ENCODE results near the gene MBOAT2. TPM values are rescaled to one million over a fixed set of nuclear protein-coding genes. Genes with fewer than 3 reads are reported as not detected.

MBOAT2 gene
- total and polyA plus RNA-seq, 2 donors (not counting 1 experiment from before 2014, with no cell fraction given), result 0.24 to 1.3 TPM

GRCh38 chr2:8998418-8999101, 4.9 kb downstream of the MBOAT2 start:
- 89% methylated on average over 3 of the region's 9 CpGs for WGBS (ENCODE audit: insufficient coverage)
- ChIA-PET POLR2A (no interaction called here), CTCF (no interaction called here)
- Mint-ChIP-seq H3K9me3 (ENCODE audit: insufficient read depth) (no peaks in the 10 kb centered on the region), H3K4me1 (peaks cover 8% of the 10 kb centered on the region), H3K4me3 (no peak overlapping the region), H3K27ac (no peak overlapping the region), H3K27me3 (peaks cover 9% of the 10 kb centered on the region)
- no peaks in the 10 kb centered on the region for H3K79me2 ChIP-seq (ENCODE audit: control insufficient read depth, insufficient read depth, low read length)
- H3K27ac ChIP-seq (ENCODE audit: low read length in 2 of 2), result no peak overlapping the region
- no peak overlapping the region for H2AFZ ChIP-seq (ENCODE audit: insufficient read depth, low read depth, low read length, poor library complexity, severe bottlenecking)
- no peaks in the 10 kb centered on the region for H3K36me3 ChIP-seq (replicated peaks in 1 of 2; ENCODE audit: control extremely low read depth in 1 of 2, control insufficient read depth in 1 of 2, extremely low read depth in 1 of 2, insufficient read depth in 2 of 2, low read length in 1 of 2)
- no peak overlapping the region for H3K4me2 ChIP-seq (replicated peaks; ENCODE audit: low read depth, low read length, poor library complexity, severe bottlenecking)
- H3K27me3 ChIP-seq (replicated peaks in 1 of 4; ENCODE audit: control extremely low read depth in 1 of 4, control insufficient read depth in 3 of 4, insufficient read depth in 4 of 4, low read length in 3 of 4), result peaks cover 0 to 11% (median 2%) of the 10 kb centered on the region in 4 experiments
- ATAC-seq (ENCODE audit: low read depth) (no peak), DNase-seq (no peak)
- H3K9ac ChIP-seq (ENCODE audit: low read length), result no peak overlapping the region
- no peak overlapping the region for H3K4me3 ChIP-seq (ENCODE audit: control extremely low read depth in 1 of 5, extremely low read depth in 1 of 5, insufficient read depth in 1 of 5, low read depth in 2 of 5, low read length in 4 of 5)
- intact Hi-C loops (cut with micrococcal nuclease), result no loop called here
- no peak for TF ChIP-seq EZH2 (IDR thresholded peaks at IDR 0.05; ENCODE audit: borderline replicate concordance, insufficient read depth, low read depth, low read length, poor library complexity, severe bottlenecking)
- TF ChIP-seq CTCF (IDR thresholded peaks at IDR 0.05), result no peak
- peaks cover 9 to 11% of the 10 kb centered on the region in 2 donors for H3K4me1 ChIP-seq (ENCODE audit: control insufficient read depth in 2 of 2, insufficient read depth in 2 of 2, low read length in 2 of 2)
- H4K20me1 ChIP-seq (ENCODE audit: control insufficient read depth, insufficient read depth, low read length, poor library complexity, severe bottlenecking), result no peaks in the 10 kb centered on the region
- H3K9me3 ChIP-seq (ENCODE audit: control extremely low read depth in 1 of 3, control insufficient read depth in 2 of 3, insufficient read depth in 1 of 3, low read length in 2 of 3), result no peaks in the 10 kb centered on the region

- no peak for ATAC-seq (ENCODE audit: low read depth)
- no peak overlapping the region for H3K9ac ChIP-seq (ENCODE audit: low read length)
These were observed 5.9 kb downstream of the MBOAT2 start for GRCh38 chr2:8997631-8998030.

More at GRCh38 chr2:8997631-8998030, 5.9 kb downstream of the MBOAT2 start:
- intact Hi-C loops (cut with micrococcal nuclease), result no loop called here
- Mint-ChIP-seq H3K27ac (no peak overlapping the region), H3K4me1 (peaks cover 5% of the 10 kb centered on the region), H3K9me3 (ENCODE audit: insufficient read depth) (no peaks in the 10 kb centered on the region), H3K27me3 (peaks cover 6% of the 10 kb centered on the region), H3K4me3 (no peak overlapping the region)
- no peak overlapping the region for H3K4me3 ChIP-seq (ENCODE audit: control extremely low read depth in 1 of 5, extremely low read depth in 1 of 5, insufficient read depth in 1 of 5, low read depth in 2 of 5, low read length in 4 of 5)
- 14% methylated on average over 1 of the region's 2 CpGs for WGBS (ENCODE audit: insufficient coverage)
- POLR2A ChIA-PET, result no interaction called here
- peaks cover 4 to 6% of the 10 kb centered on the region in 2 donors for H3K4me1 ChIP-seq (ENCODE audit: control insufficient read depth in 2 of 2, insufficient read depth in 2 of 2, low read length in 2 of 2)
- H3K79me2 ChIP-seq (ENCODE audit: control insufficient read depth, insufficient read depth, low read length), result no peaks in the 10 kb centered on the region
- no peaks in the 10 kb centered on the region for H4K20me1 ChIP-seq (ENCODE audit: control insufficient read depth, insufficient read depth, low read length, poor library complexity, severe bottlenecking)
- H3K36me3 ChIP-seq (replicated peaks in 1 of 2; ENCODE audit: control extremely low read depth in 1 of 2, control insufficient read depth in 1 of 2, extremely low read depth in 1 of 2, insufficient read depth in 2 of 2, low read length in 1 of 2), result no peaks in the 10 kb centered on the region
- peaks cover 0 to 11% (median 2%) of the 10 kb centered on the region in 4 experiments for H3K27me3 ChIP-seq (replicated peaks in 1 of 4; ENCODE audit: control extremely low read depth in 1 of 4, control insufficient read depth in 3 of 4, insufficient read depth in 4 of 4, low read length in 3 of 4)
- CTCF ChIA-PET, result no interaction called here
- H3K27ac ChIP-seq (ENCODE audit: low read length in 2 of 2), result no peak overlapping the region
- DNase-seq, result no peak
- no peak overlapping the region for H3K4me2 ChIP-seq (replicated peaks; ENCODE audit: low read depth, low read length, poor library complexity, severe bottlenecking)
- no peaks in the 10 kb centered on the region for H3K9me3 ChIP-seq (ENCODE audit: control extremely low read depth in 1 of 3, control insufficient read depth in 2 of 3, insufficient read depth in 1 of 3, low read length in 2 of 3)
- no peak for TF ChIP-seq CTCF (IDR thresholded peaks at IDR 0.05)
- no peak for TF ChIP-seq EZH2 (IDR thresholded peaks at IDR 0.05; ENCODE audit: borderline replicate concordance, insufficient read depth, low read depth, low read length, poor library complexity, severe bottlenecking)
- no peak overlapping the region for H2AFZ ChIP-seq (ENCODE audit: insufficient read depth, low read depth, low read length, poor library complexity, severe bottlenecking)

All from B cell (primary cell).